Brain microvascular endothelial cell (primary cell): ENCODE results near the gene MAP1S.

Experiments
- DNase-seq: peaks from one replicate; pipeline ENCODE4 v3.0.0-alpha.2; 2020
- H3K27ac ChIP-seq: fragments of 250-450 bp; sonication (Bioruptor Pico); 2 replicates; pipeline ENCODE4 v1.5.1; 2020; ENCODE audit warnings: mild to moderate bottlenecking, moderate library complexity
- H3K27me3 ChIP-seq: fragments of 250-450 bp; sonication (Bioruptor Pico); replicated peaks from 2 replicates; pipeline ENCODE4 v1.5.1; 2020; ENCODE audit warnings: mild to moderate bottlenecking
- H3K36me3 ChIP-seq: fragments of 250-450 bp; sonication (Bioruptor Pico); replicated peaks from 2 replicates; pipeline ENCODE4 v1.5.1; 2020; ENCODE audit warnings: mild to moderate bottlenecking
- H3K4me3 ChIP-seq: 2 replicates; pipeline ENCODE4 v1.5.1; 2011; ENCODE audit warnings: low read depth, mild to moderate bottlenecking, control low read depth, low read length, moderate library complexity
- CTCF ChIP-seq: IDR thresholded peaks from 2 replicates; pipeline ENCODE4 v1.5.1; 2011; ENCODE audit warnings: low read depth, mild to moderate bottlenecking, moderate library complexity, low read length, control low read depth, inconsistent platforms; ENCODE audit errors: missing control alignments
- in situ Hi-C: cut with HindIII; loops from 2 replicates; pipeline ENCODE4 v1.10.0; 2017; ENCODE audit warnings: low sequenced_read_pairs, low pct_ligation_motif_present

MAP1S gene

GRCh38 chr19:17726136-17726741 is 7.0 kb downstream of the MAP1S start:
- in situ Hi-C loops: no loop called here
- H3K4me3 ChIP-seq: no peak overlapping the region
- H3K27me3 ChIP-seq: no peaks in the 10 kb centered on the region
- H3K36me3 ChIP-seq: peaks cover 68% of the 10 kb centered on the region
- no peak for TF ChIP-seq CTCF
- no peak for DNase-seq
- H3K27ac ChIP-seq: no peak overlapping the region

GRCh38 chr19:17726964-17727773 is 7.9 kb downstream of the MAP1S start:
- DNase-seq: no peak
- in situ Hi-C loops: no loop called here
- no peak overlapping the region for H3K4me3 ChIP-seq
- TF ChIP-seq CTCF: no peak
- H3K36me3 ChIP-seq: peaks cover 74% of the 10 kb centered on the region
- no peak overlapping the region for H3K27ac ChIP-seq
- H3K27me3 ChIP-seq: no peaks in the 10 kb centered on the region

GRCh38 chr19:17727843-17728242 is 8.6 kb downstream of the MAP1S start:
- in situ Hi-C loops: no loop called here
- TF ChIP-seq CTCF: no peak
- H3K4me3 ChIP-seq: no peak overlapping the region
- H3K36me3 ChIP-seq: peaks cover 78% of the 10 kb centered on the region
- DNase-seq: no peak
- H3K27ac ChIP-seq: no peak overlapping the region
- H3K27me3 ChIP-seq: no peaks in the 10 kb centered on the region

- TF ChIP-seq CTCF: no peak
- H3K27me3 ChIP-seq: no peaks in the 10 kb centered on the region
- no peak overlapping the region for H3K4me3 ChIP-seq
- no peak overlapping the region for H3K27ac ChIP-seq
- in situ Hi-C loops: no loop called here
- H3K36me3 ChIP-seq: peaks cover 65% of the 10 kb centered on the region
- DNase-seq: no peak
These were observed 13.8 kb downstream of the MAP1S start for GRCh38 chr19:17733127-17733526.

GRCh38 chr19:17734146-17734545 is 14.9 kb downstream of the MAP1S start:
- H3K27ac ChIP-seq: no peak overlapping the region
- H3K36me3 ChIP-seq: peaks cover 57% of the 10 kb centered on the region
- no peak for DNase-seq
- H3K27me3 ChIP-seq: no peaks in the 10 kb centered on the region
- TF ChIP-seq CTCF: no peak
- in situ Hi-C loops: no loop called here
- no peak overlapping the region for H3K4me3 ChIP-seq
